ENCODE results near the gene PDK2. TPM values are rescaled to one million over a fixed set of nuclear protein-coding genes. Genes with fewer than 3 reads are reported as not detected.
"Not testable (repeated sequence)": the region's sequence is repeated elsewhere in the genome, so short reads cannot be mapped to it uniquely, and the experiment has no call there.

The PDK2 gene
- polyA plus RNA-seq, 1 experiment, result 155 TPM

- no peak for TF ChIP-seq CTCF (IDR thresholded peaks at IDR 0.05; ENCODE audit: insufficient read depth, low read depth, low read length)
- ChIA-PET CTCF (interaction anchor here (1.2 to 7.2 kb wide), 4 partner anchors 9 to 178 kb away, joined by 3 to 46 read pairs (median 22); no protein-coding TSS in a partner anchor), POLR2A (no interaction called here)
- H3K4me3 ChIP-seq (ENCODE audit: low read depth, low read length), result peak overlapping the region; percentile 84; the same call in 1 of the 2 replicates
- DNase-seq (ENCODE audit: low read depth), result no peak
- H3K36me3 ChIP-seq (ENCODE audit: control insufficient read depth, insufficient read depth, low read length), result peaks cover 3% of the 10 kb centered on the region; the same call in 1 of the 2 replicates
- no peaks in the 10 kb centered on the region for H3K27me3 ChIP-seq (ENCODE audit: control insufficient read depth, insufficient read depth, low read length)
Measured at GRCh38 chr17:50058296-50058953, 36.7 kb upstream of the PDK2 start.

- H3K4me3 ChIP-seq (ENCODE audit: low read depth, low read length), result no peak overlapping the region
- POLR2A ChIA-PET, result no interaction called here
- TF ChIP-seq CTCF (IDR thresholded peaks at IDR 0.05; ENCODE audit: insufficient read depth, low read depth, low read length), result no peak
- no peak for DNase-seq (ENCODE audit: low read depth)
- H3K27me3 ChIP-seq (ENCODE audit: control insufficient read depth, insufficient read depth, low read length), result no peaks in the 10 kb centered on the region
- CTCF ChIA-PET, result interaction anchor here (0.6 to 7.2 kb wide), 5 partner anchors 11 to 91 kb away, joined by 3 to 46 read pairs (median 6); partner anchors contain the start of gene PPP1R9B
- H3K36me3 ChIP-seq (ENCODE audit: control insufficient read depth, insufficient read depth, low read length), result peaks cover 3% of the 10 kb centered on the region; the same call in 1 of the 2 replicates
Measured at GRCh38 chr17:50059256-50059655, 35.9 kb upstream of the PDK2 start.

- DNase-seq (ENCODE audit: low read depth), result no peak
- H3K27me3 ChIP-seq (ENCODE audit: control insufficient read depth, insufficient read depth, low read length), result no peaks in the 10 kb centered on the region
- ChIA-PET POLR2A (no interaction called here), CTCF (interaction anchor here (0.9 to 7.2 kb wide), 7 partner anchors 12 to 34 kb away, joined by 3 to 46 read pairs (median 6); no protein-coding TSS in a partner anchor)
- TF ChIP-seq CTCF (IDR thresholded peaks at IDR 0.05; ENCODE audit: insufficient read depth, low read depth, low read length), result no peak
- H3K4me3 ChIP-seq (ENCODE audit: low read depth, low read length), result no peak overlapping the region; the same call in 1 of the 2 replicates
- H3K36me3 ChIP-seq (ENCODE audit: control insufficient read depth, insufficient read depth, low read length), result peaks cover 4% of the 10 kb centered on the region; the same call in 1 of the 2 replicates
Measured at GRCh38 chr17:50059759-50060273, 35.3 kb upstream of the PDK2 start.

- Histone ChIP-seq H3K27me3 (ENCODE audit: control insufficient read depth, insufficient read depth, low read length) (no peaks in the 10 kb centered on the region), H3K4me3 (ENCODE audit: low read depth, low read length) (no peak overlapping the region), H3K36me3 (ENCODE audit: control insufficient read depth, insufficient read depth, low read length) (peaks cover 4% of the 10 kb centered on the region; the same call in 1 of the 2 replicates)
- ChIA-PET CTCF (interaction anchor here (0.6 to 7.2 kb wide), 11 partner anchors 9 to 362 kb away, joined by 3 to 46 read pairs (median 4); no protein-coding TSS in a partner anchor), POLR2A (interaction anchor here (0.5 to 0.6 kb wide), 2 partner anchors 157 to 268 kb away, joined by 4 to 5 read pairs; no protein-coding TSS in a partner anchor)
- DNase-seq (ENCODE audit: low read depth), result no peak
- no peak for TF ChIP-seq CTCF (IDR thresholded peaks at IDR 0.05; ENCODE audit: insufficient read depth, low read depth, low read length)
Measured at GRCh38 chr17:50060951-50061712, 34.0 kb upstream of the PDK2 start.

GRCh38 chr17:50061713-50062045 lies 33.5 kb upstream of the PDK2 start:
- DNase-seq (ENCODE audit: low read depth); H3K27me3 ChIP-seq (ENCODE audit: control insufficient read depth, insufficient read depth, low read length); H3K4me3 ChIP-seq (ENCODE audit: low read depth, low read length); POLR2A ChIA-PET; H3K36me3 ChIP-seq (ENCODE audit: control insufficient read depth, insufficient read depth, low read length): not testable (repeated sequence)
- CTCF ChIA-PET, result interaction anchor here (0.8 to 7.2 kb wide), 4 partner anchors 17 to 34 kb away, joined by 3 to 46 read pairs (median 28); no protein-coding TSS in a partner anchor
